ENCODE data around the gene SLC36A3.
A peak's percentile ranks its signal among the peaks of the same experiment; 100 is the strongest.
"Not testable (repeated sequence)": the region's sequence is repeated elsewhere in the genome, so short reads cannot be mapped to it uniquely, and the experiment has no call there.

The SLC36A3 gene

DNA sequence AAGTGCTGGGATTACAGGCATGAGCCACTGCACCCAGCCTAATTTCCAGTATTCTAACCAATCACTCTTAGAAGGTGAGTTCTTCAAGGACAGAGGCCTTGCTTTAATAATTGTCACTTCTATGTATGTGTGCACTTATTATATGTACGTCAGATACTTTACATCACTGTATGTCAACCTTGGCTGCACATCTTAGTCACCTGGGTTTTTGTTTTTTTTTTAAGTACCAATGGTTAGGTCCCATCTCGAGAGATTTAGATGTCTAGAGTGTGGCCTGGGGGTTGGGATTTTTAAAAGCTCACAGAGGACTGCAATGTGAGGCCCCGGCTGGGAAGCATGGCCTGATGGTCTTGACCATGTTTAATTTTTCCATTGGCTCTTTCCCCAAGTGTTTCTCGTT, 60.4 kb downstream of the SLC36A3 start:
- no peak overlapping the region for H3K9ac ChIP-seq (ENCODE audit: low read length in 5 of 5)
- H3K9me3 ChIP-seq (ENCODE audit: control insufficient read depth in 5 of 5, low read length in 5 of 5), result no peaks in the 10 kb centered on the region
- no peaks in the 10 kb centered on the region for H3K36me3 ChIP-seq (ENCODE audit: control insufficient read depth in 5 of 5, insufficient read depth in 5 of 5, low read length in 5 of 5)
- H3K27ac ChIP-seq (ENCODE audit: low read depth, low read length), result no peak overlapping the region
- no peaks in the 10 kb centered on the region for H3K27me3 ChIP-seq (ENCODE audit: control insufficient read depth in 5 of 5, insufficient read depth in 4 of 5, low read length in 5 of 5)
- H3K4me3 ChIP-seq (ENCODE audit: low read depth in 1 of 5, low read length in 5 of 5), result no peak overlapping the region
- H3K4me1 ChIP-seq (ENCODE audit: control insufficient read depth in 5 of 5, insufficient read depth in 5 of 5, low read length in 5 of 5), result peaks cover 0 to 7% (median 6%) of the 10 kb centered on the region in 5 donors

DNA sequence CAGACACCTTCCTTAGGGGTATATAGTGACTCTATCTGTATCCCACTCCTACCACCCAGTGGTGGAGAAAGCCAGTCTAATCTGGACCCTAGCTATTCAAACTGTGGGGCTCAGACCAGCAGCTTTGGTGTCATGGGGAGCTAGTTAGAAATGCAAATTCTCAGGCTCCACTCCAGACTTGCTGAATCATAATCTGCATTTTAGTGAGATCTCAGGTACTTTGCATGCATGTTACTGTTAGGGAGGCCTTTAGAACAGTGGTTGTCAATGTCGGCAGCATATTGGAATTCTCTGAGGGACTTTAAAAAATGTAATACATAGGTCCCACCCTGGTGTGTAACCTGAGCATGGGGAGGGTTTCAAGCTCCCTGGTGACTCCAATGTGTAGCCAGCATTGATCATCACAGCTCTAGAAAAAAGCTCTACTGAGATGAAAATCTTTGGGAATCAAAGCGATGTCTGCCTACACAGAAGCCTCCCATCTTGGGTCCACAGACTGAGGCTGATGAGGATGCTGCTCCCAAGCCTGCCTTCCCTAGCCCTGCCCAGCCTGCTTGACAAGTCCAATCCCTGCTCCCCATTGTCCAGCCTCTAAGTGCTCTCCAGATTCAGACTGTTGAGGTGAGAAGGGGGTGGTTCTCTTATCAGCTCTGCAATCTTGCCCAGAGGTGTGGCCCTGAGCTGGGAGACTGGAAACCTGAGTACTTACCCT, 62.5 kb downstream of the SLC36A3 start:
- Histone ChIP-seq H3K36me3 (ENCODE audit: control insufficient read depth in 5 of 5, insufficient read depth in 5 of 5, low read length in 5 of 5) (no peaks in the 10 kb centered on the region), H3K4me1 (ENCODE audit: control insufficient read depth in 5 of 5, insufficient read depth in 5 of 5, low read length in 5 of 5) (peaks cover 0 to 10% (median 7%) of the 10 kb centered on the region in 5 donors), H3K4me3 (ENCODE audit: low read depth in 1 of 5, low read length in 5 of 5) (no peak overlapping the region), H3K27me3 (ENCODE audit: control insufficient read depth in 5 of 5, insufficient read depth in 4 of 5, low read length in 5 of 5) (no peaks in the 10 kb centered on the region), H3K9ac (ENCODE audit: low read length in 5 of 5) (no peak overlapping the region), H3K27ac (ENCODE audit: low read depth, low read length) (no peak overlapping the region), H3K9me3 (ENCODE audit: control insufficient read depth in 5 of 5, low read length in 5 of 5) (no peaks in the 10 kb centered on the region)

DNA sequence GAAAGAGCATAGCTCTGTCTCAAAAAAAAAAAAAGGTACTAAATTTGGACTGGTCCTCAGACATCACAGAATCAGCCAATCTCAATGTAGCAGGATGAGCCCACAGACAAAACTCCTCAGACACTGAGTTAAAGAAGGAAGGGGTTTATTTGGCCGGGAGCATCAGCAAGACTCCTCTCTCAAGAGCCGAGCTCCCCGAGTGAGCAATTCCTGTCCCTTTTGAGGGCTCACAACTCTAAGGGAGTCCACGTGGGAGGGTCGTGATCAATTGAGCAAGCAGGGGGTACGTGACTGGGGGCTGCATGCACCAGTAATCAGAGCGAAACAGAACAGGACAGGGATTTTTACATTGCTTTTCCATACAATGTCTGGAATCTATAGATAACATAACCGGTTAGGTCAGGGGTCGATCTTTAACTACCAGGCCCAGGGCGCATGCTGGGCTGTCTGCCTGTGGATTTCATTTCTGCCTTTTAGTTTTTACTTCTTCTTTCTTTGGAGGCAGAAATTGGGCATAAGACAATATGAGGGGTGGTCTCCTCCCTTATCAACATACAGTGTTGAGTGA, 63.2 kb downstream of the SLC36A3 start:
- not testable (repeated sequence) for H3K9me3 ChIP-seq (ENCODE audit: control insufficient read depth in 5 of 5, low read length in 5 of 5); H3K27ac ChIP-seq (ENCODE audit: low read depth, low read length)
- peaks cover 0 to 10% (median 10%) of the 10 kb centered on the region in 5 donors for H3K4me1 ChIP-seq (ENCODE audit: control insufficient read depth in 5 of 5, insufficient read depth in 5 of 5, low read length in 5 of 5)

DNA sequence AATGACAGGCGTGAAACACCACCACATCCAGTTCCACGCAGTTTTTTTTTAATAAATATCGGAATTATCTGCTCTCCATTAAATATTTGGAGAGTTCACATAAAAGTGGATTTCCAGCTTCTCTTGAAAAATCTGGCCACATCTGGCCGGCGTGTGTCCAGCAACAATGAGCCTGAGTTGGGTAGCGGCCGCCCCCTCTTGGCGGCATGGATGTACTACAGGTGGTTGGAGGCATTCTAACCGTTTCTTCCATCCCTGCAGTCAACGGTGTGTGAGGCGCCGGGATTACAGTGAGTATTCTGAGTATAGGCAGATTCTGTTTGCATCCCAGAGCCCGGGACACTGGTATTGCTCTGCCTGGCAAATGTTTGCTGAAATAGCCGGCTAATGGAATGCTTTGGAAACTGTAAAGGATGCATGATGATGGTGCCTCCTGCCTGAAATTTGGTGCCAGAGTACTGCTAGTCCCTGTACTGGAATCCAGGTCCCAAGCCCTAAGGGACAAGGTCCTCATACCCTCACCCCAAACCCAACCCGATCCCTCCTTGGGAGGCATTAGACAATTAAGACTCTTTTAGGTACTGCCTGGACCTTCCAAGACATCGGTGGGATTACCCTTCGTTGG, 64.2 kb downstream of the SLC36A3 start:
- no peaks in the 10 kb centered on the region for H3K36me3 ChIP-seq (ENCODE audit: control insufficient read depth in 5 of 5, insufficient read depth in 5 of 5, low read length in 5 of 5)
- no peak overlapping the region for H3K9ac ChIP-seq (ENCODE audit: low read length in 5 of 5)
- no peaks in the 10 kb centered on the region for H3K27me3 ChIP-seq (ENCODE audit: control insufficient read depth in 5 of 5, insufficient read depth in 4 of 5, low read length in 5 of 5)
- peaks cover 6 to 20% (median 19%) of the 10 kb centered on the region in 5 donors for H3K4me1 ChIP-seq (ENCODE audit: control insufficient read depth in 5 of 5, insufficient read depth in 5 of 5, low read length in 5 of 5)
- peak overlapping the region in 3 of 5 donors; percentile 27 to 46 (median 45) for H3K4me3 ChIP-seq (ENCODE audit: low read depth in 1 of 5, low read length in 5 of 5)
- H3K27ac ChIP-seq (ENCODE audit: low read depth, low read length), result no peak overlapping the region
- H3K9me3 ChIP-seq (ENCODE audit: control insufficient read depth in 5 of 5, low read length in 5 of 5), result no peaks in the 10 kb centered on the region

More for the DNA sequence above, 63.2 kb downstream of the SLC36A3 start:
- H3K4me3 ChIP-seq (ENCODE audit: low read depth in 1 of 5, low read length in 5 of 5); H3K36me3 ChIP-seq (ENCODE audit: control insufficient read depth in 5 of 5, insufficient read depth in 5 of 5, low read length in 5 of 5); H3K9ac ChIP-seq (ENCODE audit: low read length in 5 of 5); H3K27me3 ChIP-seq (ENCODE audit: control insufficient read depth in 5 of 5, insufficient read depth in 4 of 5, low read length in 5 of 5): not testable (repeated sequence)

DNA sequence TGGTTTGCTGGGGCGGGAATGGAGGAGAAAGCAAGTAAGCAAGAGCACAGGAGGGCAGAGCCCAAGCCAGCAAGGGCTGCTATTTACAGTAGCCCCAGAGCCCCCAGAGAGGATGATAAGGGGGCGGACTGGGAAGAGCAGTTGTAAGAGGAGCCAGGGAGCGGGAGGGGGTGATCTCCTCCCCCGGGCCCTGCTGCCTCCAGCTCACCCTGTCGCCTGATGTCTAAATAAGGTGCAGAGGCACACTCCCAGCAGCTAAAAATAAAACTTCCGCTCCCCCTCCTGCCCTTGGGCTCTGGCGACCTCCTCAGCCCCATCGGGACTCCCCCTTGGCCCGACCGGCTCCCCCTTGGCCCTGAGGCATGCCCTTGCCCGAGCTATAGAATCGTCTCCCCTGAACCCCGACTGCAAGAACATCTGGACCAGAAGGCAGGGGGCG, 65.2 kb downstream of the SLC36A3 start:
- H3K4me1 ChIP-seq (ENCODE audit: control insufficient read depth in 5 of 5, insufficient read depth in 5 of 5, low read length in 5 of 5), result peaks cover 6 to 27% (median 22%) of the 10 kb centered on the region in 5 donors
- no peaks in the 10 kb centered on the region for H3K27me3 ChIP-seq (ENCODE audit: control insufficient read depth in 5 of 5, insufficient read depth in 4 of 5, low read length in 5 of 5)
- no peak overlapping the region for H3K27ac ChIP-seq (ENCODE audit: low read depth, low read length)
- H3K9ac ChIP-seq (ENCODE audit: low read length in 5 of 5), result peak overlapping the region in 1 of 5 donors; percentile 18
- H3K36me3 ChIP-seq (ENCODE audit: control insufficient read depth in 5 of 5, insufficient read depth in 5 of 5, low read length in 5 of 5), result no peaks in the 10 kb centered on the region
- H3K4me3 ChIP-seq (ENCODE audit: low read depth in 1 of 5, low read length in 5 of 5), result peak overlapping the region in 4 of 5 donors; percentile 7 to 45 (median 32)
- H3K9me3 ChIP-seq (ENCODE audit: control insufficient read depth in 5 of 5, low read length in 5 of 5), result no peaks in the 10 kb centered on the region

DNA sequence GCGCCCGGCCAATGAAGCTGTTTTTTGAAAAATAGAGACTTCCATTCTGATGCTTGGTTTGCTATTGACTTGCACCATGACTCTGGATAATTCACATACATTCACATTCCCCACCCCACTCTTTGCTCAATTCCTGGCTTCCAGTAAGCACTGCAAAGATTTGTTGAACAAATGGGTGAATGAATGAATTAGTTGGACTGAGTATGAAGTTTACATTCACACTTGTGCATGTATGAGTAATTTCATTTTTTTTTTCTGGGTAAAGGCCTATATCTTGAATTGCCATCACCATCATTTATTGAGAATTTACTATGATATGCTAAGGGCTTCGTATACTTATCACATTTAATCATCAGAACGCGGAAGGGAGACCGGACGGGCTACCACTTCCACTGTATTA, 65.9 kb downstream of the SLC36A3 start:
- no peak overlapping the region for H3K27ac ChIP-seq (ENCODE audit: low read depth, low read length)
- H3K36me3 ChIP-seq (ENCODE audit: control insufficient read depth in 5 of 5, insufficient read depth in 5 of 5, low read length in 5 of 5), result no peaks in the 10 kb centered on the region
- H3K27me3 ChIP-seq (ENCODE audit: control insufficient read depth in 5 of 5, insufficient read depth in 4 of 5, low read length in 5 of 5), result no peaks in the 10 kb centered on the region
- no peaks in the 10 kb centered on the region for H3K9me3 ChIP-seq (ENCODE audit: control insufficient read depth in 5 of 5, low read length in 5 of 5)
- H3K4me1 ChIP-seq (ENCODE audit: control insufficient read depth in 5 of 5, insufficient read depth in 5 of 5, low read length in 5 of 5), result peaks cover 6 to 27% (median 22%) of the 10 kb centered on the region in 5 donors
- no peak overlapping the region for H3K9ac ChIP-seq (ENCODE audit: low read length in 5 of 5)
- H3K4me3 ChIP-seq (ENCODE audit: low read depth in 1 of 5, low read length in 5 of 5), result no peak overlapping the region

DNA sequence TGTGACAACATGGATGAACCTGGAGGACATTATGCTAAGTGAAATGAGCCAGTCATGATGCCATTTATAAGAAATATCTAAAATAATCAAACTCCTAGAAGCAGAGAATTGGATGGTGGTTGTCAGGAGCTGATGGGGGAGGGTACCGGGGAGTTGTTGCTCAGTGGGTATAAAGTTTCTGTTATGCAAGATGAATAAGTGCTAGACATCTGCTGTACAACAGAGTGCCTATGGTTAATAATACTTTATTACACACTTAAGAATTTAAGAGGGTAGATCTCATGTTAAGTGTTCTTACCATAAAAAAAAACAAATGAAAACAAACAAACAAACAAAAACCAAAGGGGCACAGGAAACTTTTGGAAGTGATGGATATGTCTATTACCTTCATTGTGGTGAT, 66.7 kb downstream of the SLC36A3 start:
- Histone ChIP-seq H3K9me3 (ENCODE audit: control insufficient read depth in 5 of 5, low read length in 5 of 5) (no peaks in the 10 kb centered on the region), H3K4me3 (ENCODE audit: low read depth in 1 of 5, low read length in 5 of 5) (no peak overlapping the region), H3K27ac (ENCODE audit: low read depth, low read length) (no peak overlapping the region), H3K9ac (ENCODE audit: low read length in 5 of 5) (no peak overlapping the region), H3K36me3 (ENCODE audit: control insufficient read depth in 5 of 5, insufficient read depth in 5 of 5, low read length in 5 of 5) (no peaks in the 10 kb centered on the region), H3K27me3 (ENCODE audit: control insufficient read depth in 5 of 5, insufficient read depth in 4 of 5, low read length in 5 of 5) (no peaks in the 10 kb centered on the region), H3K4me1 (ENCODE audit: control insufficient read depth in 5 of 5, insufficient read depth in 5 of 5, low read length in 5 of 5) (peaks cover 6 to 27% (median 22%) of the 10 kb centered on the region in 5 donors)

DNA sequence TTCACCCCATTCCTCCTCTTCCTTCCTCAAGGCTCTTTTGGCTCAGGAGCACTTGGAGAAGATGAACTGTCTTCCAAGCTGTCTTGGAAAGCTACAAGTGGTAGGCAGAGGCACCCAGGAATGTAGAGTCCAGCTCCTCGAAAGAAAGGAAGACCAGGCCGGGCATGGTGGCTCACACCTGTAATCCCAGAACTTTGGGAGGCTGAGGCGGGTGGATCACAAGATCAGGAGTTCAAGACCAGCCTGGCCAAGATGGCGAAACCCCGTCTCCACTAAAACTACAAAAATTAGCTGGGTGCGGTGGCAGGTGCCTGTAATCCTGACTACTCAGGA, 68.4 kb downstream of the SLC36A3 start:
- H3K9ac ChIP-seq (ENCODE audit: low read length in 5 of 5), result peak overlapping the region in 2 of 5 donors; percentile 35 to 45
- not testable (repeated sequence) for H3K27ac ChIP-seq (ENCODE audit: low read depth, low read length)
- peak overlapping the region; percentile 0 to 61 (median 31) for H3K4me3 ChIP-seq (ENCODE audit: low read depth in 1 of 5, low read length in 5 of 5)

DNA sequence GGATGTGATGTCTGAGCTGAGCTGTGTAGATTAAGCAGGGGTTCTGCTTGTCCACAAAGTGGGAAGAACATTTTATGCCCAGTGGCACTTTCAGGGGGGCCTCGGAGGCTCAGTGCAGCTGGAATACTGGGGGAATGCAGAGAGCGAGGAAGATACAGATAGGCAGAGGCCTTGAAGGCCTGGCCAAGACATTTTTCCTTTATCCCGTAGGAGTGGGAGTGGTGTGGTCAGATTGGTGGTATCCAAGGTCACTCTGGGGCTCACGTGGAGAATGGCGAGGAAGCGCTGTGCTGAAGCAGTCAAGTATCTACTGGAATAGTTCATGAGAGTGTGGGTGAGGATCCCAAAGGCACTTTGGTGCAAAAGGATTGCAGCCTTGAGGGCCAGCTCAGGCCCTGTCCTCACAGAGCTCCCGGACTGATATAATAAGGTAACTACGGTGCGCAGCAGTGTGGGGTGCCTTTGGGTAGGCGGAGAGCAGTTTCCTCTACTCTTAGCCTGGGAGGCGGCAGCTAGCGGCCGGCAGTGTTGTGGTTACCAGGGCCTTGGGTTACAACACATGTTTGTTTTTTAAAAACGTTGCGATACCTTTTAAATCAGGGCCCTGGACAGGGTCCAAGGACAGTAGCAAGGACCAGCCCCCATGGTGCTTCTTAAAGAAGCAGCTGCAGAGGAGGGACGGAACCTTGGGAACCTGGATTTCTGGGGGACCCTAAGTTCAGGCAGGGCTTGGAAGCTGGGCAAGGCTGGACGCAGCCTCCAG, 68.9 kb downstream of the SLC36A3 start:
- Histone ChIP-seq H3K36me3 (ENCODE audit: control insufficient read depth in 5 of 5, insufficient read depth in 5 of 5, low read length in 5 of 5) (no peaks in the 10 kb centered on the region), H3K9ac (ENCODE audit: low read length in 5 of 5) (peak overlapping the region in 3 of 5 donors; percentile 35 to 45 (median 41)), H3K27me3 (ENCODE audit: control insufficient read depth in 5 of 5, insufficient read depth in 4 of 5, low read length in 5 of 5) (no peaks in the 10 kb centered on the region), H3K9me3 (ENCODE audit: control insufficient read depth in 5 of 5, low read length in 5 of 5) (no peaks in the 10 kb centered on the region), H3K27ac (ENCODE audit: low read depth, low read length) (peak overlapping the region; percentile 31), H3K4me3 (ENCODE audit: low read depth in 1 of 5, low read length in 5 of 5) (peak overlapping the region; percentile 0 to 61 (median 41)), H3K4me1 (ENCODE audit: control insufficient read depth in 5 of 5, insufficient read depth in 5 of 5, low read length in 5 of 5) (peaks cover 7 to 31% (median 23%) of the 10 kb centered on the region in 5 donors)

More for the DNA sequence above, 68.4 kb downstream of the SLC36A3 start:
- H3K27me3 ChIP-seq (ENCODE audit: control insufficient read depth in 5 of 5, insufficient read depth in 4 of 5, low read length in 5 of 5); H3K9me3 ChIP-seq (ENCODE audit: control insufficient read depth in 5 of 5, low read length in 5 of 5); H3K36me3 ChIP-seq (ENCODE audit: control insufficient read depth in 5 of 5, insufficient read depth in 5 of 5, low read length in 5 of 5): not testable (repeated sequence)
- peaks cover 6 to 27% (median 23%) of the 10 kb centered on the region in 5 donors for H3K4me1 ChIP-seq (ENCODE audit: control insufficient read depth in 5 of 5, insufficient read depth in 5 of 5, low read length in 5 of 5)
